ENCODE measurements around the gene APBB2. TPM values are rescaled to one million over a fixed set of nuclear protein-coding genes. Genes with fewer than 3 reads are reported as not detected.
"Not testable (repeated sequence)": the region's sequence is repeated elsewhere in the genome, so short reads cannot be mapped to it uniquely, and the experiment has no call there.

The APBB2 gene
- total and polyA plus RNA-seq, 10 of the 15 experiments (the other 5 are each of a cell fraction or from before 2014, with no cell fraction given), result 2.7 to 24.6 (median 19.0) TPM

- H3K27me3 ChIP-seq (replicated peaks in 1 of 2; ENCODE audit: control insufficient read depth in 2 of 2, insufficient read depth in 2 of 2, low read length in 1 of 2); H3K9me3 ChIP-seq (replicated peaks; ENCODE audit: control insufficient read depth, insufficient read depth, low read length); H3K36me3 ChIP-seq (ENCODE audit: control insufficient read depth in 2 of 2, insufficient read depth in 2 of 2, low read length in 1 of 2); DNase-seq (ENCODE audit: low read depth, low spot score); RAD21 ChIA-PET (ENCODE audit: unreplicated experiment); in situ Hi-C loops (cut with MboI); H3K9ac ChIP-seq (ENCODE audit: control insufficient read depth, insufficient read depth, low read length); BruUV-seq (replicated peaks); POLR2A ChIA-PET; CTCF ChIA-PET; FAIRE-seq; intact Hi-C loops (cut with micrococcal nuclease; ENCODE audit: unreplicated experiment); ATAC-seq; H3K4me1 ChIP-seq (ENCODE audit: control insufficient read depth, insufficient read depth, low read length); H2AFZ ChIP-seq (ENCODE audit: control insufficient read depth, low read depth, low read length); H3K79me2 ChIP-seq (ENCODE audit: control insufficient read depth, insufficient read depth, low read length); H3K4me2 ChIP-seq (ENCODE audit: control insufficient read depth, insufficient read depth); H4K20me1 ChIP-seq (ENCODE audit: control insufficient read depth, insufficient read depth); H3K4me3 ChIP-seq; H3K27ac ChIP-seq (ENCODE audit: control insufficient read depth, insufficient read depth): not testable (repeated sequence)
- WGBS (ENCODE audit: insufficient coverage, insufficient replicate concordance, low lambda C conversion rate, missing lambda C conversion rate), result 90% methylated on average over 9 of the region's 9 CpGs
- SMC1A ChIA-PET (ENCODE audit: uncharacterized antibody, unreplicated experiment), result interaction anchor here (0.9 kb wide), 1 partner anchor 23 kb away, joined by 3 read pairs; no protein-coding TSS in a partner anchor
- peak; percentile 28; the same call in 1 of the 2 replicates for TF ChIP-seq ZBTB33 (IDR thresholded peaks at IDR 0.05)
Measured at GRCh38 chr4:41059411-41059810, 154.9 kb downstream of the APBB2 start.

GRCh38 chr4:41058426-41058825, 155.9 kb downstream of the APBB2 start:
- ATAC-seq, result no peak
- Histone ChIP-seq H3K36me3 (ENCODE audit: control insufficient read depth in 2 of 2, insufficient read depth in 2 of 2, low read length in 1 of 2) (no peaks in the 10 kb centered on the region), H3K4me3 (no peak overlapping the region), H2AFZ (ENCODE audit: control insufficient read depth, low read depth, low read length) (no peak overlapping the region), H3K4me2 (ENCODE audit: control insufficient read depth, insufficient read depth) (no peak overlapping the region), H3K4me1 (ENCODE audit: control insufficient read depth, insufficient read depth, low read length) (no peaks in the 10 kb centered on the region; the same call in 1 of the 2 replicates), H3K79me2 (ENCODE audit: control insufficient read depth, insufficient read depth, low read length) (no peaks in the 10 kb centered on the region), H4K20me1 (ENCODE audit: control insufficient read depth, insufficient read depth) (no peaks in the 10 kb centered on the region), H3K27ac (ENCODE audit: control insufficient read depth, insufficient read depth) (no peak overlapping the region), H3K27me3 (replicated peaks in 1 of 2; ENCODE audit: control insufficient read depth in 2 of 2, insufficient read depth in 2 of 2, low read length in 1 of 2) (no peaks in the 10 kb centered on the region), H3K9me3 (replicated peaks; ENCODE audit: control insufficient read depth, insufficient read depth, low read length) (no peaks in the 10 kb centered on the region; the same call in 2 of the 3 replicates), H3K9ac (ENCODE audit: control insufficient read depth, insufficient read depth, low read length) (no peak overlapping the region)
- no TSS peak for BruUV-seq (replicated peaks)
- in situ Hi-C loops (cut with MboI) (no loop called here), intact Hi-C loops (cut with micrococcal nuclease; ENCODE audit: unreplicated experiment) (no loop called here)
- FAIRE-seq, result no peak
- WGBS (ENCODE audit: insufficient coverage, insufficient replicate concordance, low lambda C conversion rate, missing lambda C conversion rate), result 65% methylated on average over 3 of the region's 3 CpGs
- POLR2A ChIA-PET, result no interaction called here
- RAD21 ChIA-PET (ENCODE audit: unreplicated experiment), result no interaction called here
- CTCF ChIA-PET, result no interaction called here
- SMC1A ChIA-PET (ENCODE audit: uncharacterized antibody, unreplicated experiment), result no interaction called here
- no peak for DNase-seq (ENCODE audit: low read depth, low spot score)
- TF ChIP-seq SREBF2 (IDR thresholded peaks at IDR 0.05; ENCODE audit: low read length) (no peak), STAT1 (conservative IDR thresholded peaks at IDR 0.05) (no peak), CTCF (IDR thresholded peaks at IDR 0.05 in 2 of 3, conservative IDR thresholded peaks at IDR 0.05 in 1 of 3; ENCODE audit: control insufficient read depth in 2 of 3, extremely low read depth in 1 of 3, insufficient read depth in 1 of 3, low read depth in 3 of 3, low read length in 3 of 3) (no peak), TCF3 (IDR thresholded peaks at IDR 0.05; ENCODE audit: borderline replicate concordance, insufficient read depth, low read depth, low read length) (no peak), ZBTB11 (CRISPR knock-in tag; IDR thresholded peaks at IDR 0.05) (no peak), CBX3 (IDR thresholded peaks at IDR 0.05; ENCODE audit: borderline replicate concordance, low read depth) (no peak), CHD2 (IDR thresholded peaks at IDR 0.05; ENCODE audit: borderline replicate concordance, low read depth, low read length) (no peak), NFIC (IDR thresholded peaks at IDR 0.05; ENCODE audit: low read depth, low read length) (no peak), TCF12 (IDR thresholded peaks at IDR 0.05; ENCODE audit: low read depth, low read length) (no peak)
